Trophoblast cell (in vitro differentiated cells and primary cell): ENCODE results near the gene MTHFD1L.
A peak's percentile ranks its signal among the peaks of the same experiment; 100 is the strongest.

Experiments used
- DNase-seq, 2 donors: peaks; one replicate each; pipeline ENCODE4 v3.0.0-alpha.2; 2016
- H2AFZ ChIP-seq: 2 replicates; pipeline ENCODE4 v1.6.1; 2013; ENCODE audit warnings: low read length, moderate library complexity, mild to moderate bottlenecking; ENCODE audit not compliant: insufficient read depth, poor library complexity
- H2AK5ac ChIP-seq: 2 replicates; pipeline ENCODE4 v1.6.1; 2013; ENCODE audit warnings: mild to moderate bottlenecking, low read length
- H2BK120ac ChIP-seq: 2 replicates; pipeline ENCODE4 v1.6.1; 2013; ENCODE audit warnings: low read length, mild to moderate bottlenecking, moderate library complexity; ENCODE audit not compliant: insufficient read depth, poor library complexity
- H2BK12ac ChIP-seq: 2 replicates; pipeline ENCODE4 v1.6.1; 2013; ENCODE audit warnings: mild to moderate bottlenecking, low read length, moderate library complexity
- H2BK5ac ChIP-seq: 2 replicates; pipeline ENCODE4 v1.6.1; 2013; ENCODE audit warnings: low read length, low read depth, moderate library complexity, mild to moderate bottlenecking; ENCODE audit not compliant: poor library complexity
- H3K14ac ChIP-seq: 2 replicates; pipeline ENCODE4 v1.6.1; 2013; ENCODE audit warnings: mild to moderate bottlenecking, low read length
- H3K18ac ChIP-seq: 2 replicates; pipeline ENCODE4 v1.6.1; 2013; ENCODE audit warnings: mild to moderate bottlenecking, low read length
- H3K23ac ChIP-seq: 2 replicates; pipeline ENCODE4 v1.6.1; 2013; ENCODE audit warnings: low read length
- H3K27ac ChIP-seq: 2 replicates; pipeline ENCODE4 v1.5.1; 2013; ENCODE audit warnings: low read depth, mild to moderate bottlenecking, inconsistent platforms, low read length, moderate library complexity
- H3K27me3 ChIP-seq: 2 replicates; pipeline ENCODE4 v1.6.1; 2013; ENCODE audit warnings: inconsistent platforms, mild to moderate bottlenecking, low read length, moderate library complexity; ENCODE audit not compliant: insufficient read depth
- H3K36me3 ChIP-seq, 2 experiments: 1 replicate in 1 of 2; 2 replicates in 1 of 2; pipeline ENCODE4 v1.6.1; 2013; ENCODE audit warnings: low read length in 2 of 2, mild to moderate bottlenecking in 2 of 2, moderate library complexity in 1 of 2; ENCODE audit not compliant: insufficient read depth in 2 of 2, control insufficient read depth in 1 of 2
- H3K4ac ChIP-seq: 2 replicates; pipeline ENCODE4 v1.6.1; 2013; ENCODE audit warnings: low read depth, mild to moderate bottlenecking, low read length, moderate library complexity
- H3K4me1 ChIP-seq, 2 experiments: 1 replicate in 1 of 2; 2 replicates in 1 of 2; pipeline ENCODE4 v1.6.1; 2013; ENCODE audit warnings: low read length in 2 of 2, mild to moderate bottlenecking in 2 of 2, moderate library complexity in 1 of 2; ENCODE audit not compliant: insufficient read depth in 2 of 2, control insufficient read depth in 1 of 2
- H3K4me2 ChIP-seq: 2 replicates; pipeline ENCODE4 v1.6.1; 2013; ENCODE audit warnings: inconsistent platforms, mild to moderate bottlenecking, low read length, moderate library complexity
- H3K4me3 ChIP-seq: 2 replicates; pipeline ENCODE4 v1.5.1; 2013; ENCODE audit warnings: mild to moderate bottlenecking, low read depth, low read length, inconsistent platforms
- H3K79me1 ChIP-seq: one replicate; pipeline ENCODE4 v1.6.1; 2013; ENCODE audit warnings: low read length
- H3K79me2 ChIP-seq: 2 replicates; pipeline ENCODE4 v1.6.1; 2013; ENCODE audit warnings: low read length, mild to moderate bottlenecking; ENCODE audit not compliant: control insufficient read depth, insufficient read depth, poor library complexity
- H3K9ac ChIP-seq: 2 replicates; pipeline ENCODE4 v1.6.1; 2013; ENCODE audit warnings: mild to moderate bottlenecking, low read length
- H3K9me3 ChIP-seq: 2 replicates; pipeline ENCODE4 v1.6.1; 2013; ENCODE audit warnings: low read depth, mild to moderate bottlenecking, control low read depth, inconsistent platforms, low read length; ENCODE audit not compliant: insufficient read depth
- H4K12ac ChIP-seq: 2 replicates; pipeline ENCODE4 v1.6.1; 2013; ENCODE audit warnings: low read depth, mild to moderate bottlenecking, low read length, moderate library complexity
- H4K8ac ChIP-seq: 2 replicates; pipeline ENCODE4 v1.6.1; 2013; ENCODE audit warnings: low read depth, mild to moderate bottlenecking, low read length, moderate library complexity
- H4K91ac ChIP-seq: one replicate; pipeline ENCODE4 v1.6.1; 2013; ENCODE audit warnings: low read depth, mild to moderate bottlenecking, low read length, moderate library complexity
- WGBS: extraction: QIAGEN DNeasy Blood & Tissue Kit; methylation state at CpG from one replicate; pipeline ENCODE4 v1.1.7; 2013; ENCODE audit warnings: missing lambda C conversion rate; ENCODE audit not compliant: insufficient read length, insufficient coverage; ENCODE audit errors: extremely low coverage; 5-methylcytosine and 5-hydroxymethylcytosine counted together

Gene MTHFD1L

DNA sequence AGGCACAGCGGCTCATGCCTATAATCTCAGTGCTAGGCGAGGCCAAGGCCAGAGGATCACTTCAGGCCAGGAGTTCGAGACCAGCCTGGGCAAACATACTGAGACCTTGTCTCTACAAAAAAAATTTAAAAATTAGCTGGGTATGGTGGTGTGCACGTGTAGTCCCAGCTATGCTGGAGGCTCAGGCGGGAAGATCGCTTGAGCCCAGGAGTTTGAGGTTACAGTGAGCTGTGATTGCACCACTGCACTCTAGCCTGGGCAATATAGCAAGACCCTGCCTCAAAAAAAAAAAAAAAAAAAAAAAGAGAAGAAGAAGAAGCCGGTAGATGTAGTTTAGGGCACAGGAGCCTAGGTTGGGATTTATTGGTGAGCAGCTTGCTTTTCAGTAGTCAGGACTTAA is 20.7 kb downstream of the MTHFD1L start:
- Histone ChIP-seq H3K4ac (no peak overlapping the region), H3K27me3 (no peaks in the 10 kb centered on the region), H3K79me1 (peaks cover 2% of the 10 kb centered on the region), H4K91ac (no peak overlapping the region), H3K27ac (no peak overlapping the region), H3K4me3 (no peak overlapping the region), H2BK120ac (no peak overlapping the region), H3K4me1 (peaks cover 2% of the 10 kb centered on the region in 2 experiments), H3K79me2 (no peaks in the 10 kb centered on the region), H3K9me3 (no peaks in the 10 kb centered on the region), H2BK5ac (no peak overlapping the region), H4K12ac (no peak overlapping the region), H2AK5ac (no peak overlapping the region), H3K18ac (no peak overlapping the region), H3K36me3 (peaks cover 24 to 29% of the 10 kb centered on the region in 2 experiments), H3K9ac (no peak overlapping the region), H2BK12ac (no peak overlapping the region), H3K4me2 (no peak overlapping the region), H3K23ac (no peak overlapping the region), H3K14ac (no peak overlapping the region), H4K8ac (no peak overlapping the region), H2AFZ (no peak overlapping the region)
- WGBS = no CpG with 5 or more reads among the region's 7 CpGs
- no peak for DNase-seq

DNA sequence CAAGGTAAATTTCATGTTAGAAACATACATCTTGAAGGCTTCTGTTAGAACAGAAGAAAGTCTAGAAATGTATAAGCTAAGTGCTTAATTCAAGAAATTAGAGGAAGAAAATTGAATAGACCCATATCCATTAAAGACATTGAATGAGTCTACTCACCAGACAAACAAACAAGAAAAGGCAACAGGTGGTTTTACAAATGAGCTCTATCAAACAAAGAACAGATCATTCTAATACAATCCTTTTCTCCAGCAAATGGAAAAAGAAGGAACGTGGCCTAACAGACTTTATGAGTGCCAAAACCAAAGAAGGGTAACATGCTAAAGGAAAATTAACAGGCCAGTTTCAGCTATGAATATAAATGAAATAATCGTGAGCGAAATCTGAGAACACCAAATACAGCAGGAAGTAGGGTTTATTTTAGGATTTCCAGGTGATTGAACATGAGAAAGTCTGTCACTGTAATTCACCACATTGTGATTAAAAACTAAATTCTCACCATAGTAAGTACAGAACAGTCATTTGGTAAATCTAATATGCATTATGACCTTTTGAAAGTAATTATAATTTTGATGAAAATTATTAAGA is 22.6 kb downstream of the MTHFD1L start:
- H3K36me3 ChIP-seq = peaks cover 24 to 33% of the 10 kb centered on the region in 2 experiments
- no peak overlapping the region for H4K8ac ChIP-seq
- no peak overlapping the region for H3K9ac ChIP-seq
- H3K4me2 ChIP-seq = no peak overlapping the region
- peaks cover 0 to 1% of the 10 kb centered on the region in 2 experiments for H3K4me1 ChIP-seq
- H4K12ac ChIP-seq = no peak overlapping the region
- no peaks in the 10 kb centered on the region for H3K79me1 ChIP-seq
- no peak overlapping the region for H2AK5ac ChIP-seq
- H3K23ac ChIP-seq = no peak overlapping the region
- H3K18ac ChIP-seq = no peak overlapping the region
- no peaks in the 10 kb centered on the region for H3K79me2 ChIP-seq
- no peak overlapping the region for H3K4me3 ChIP-seq
- no peak overlapping the region for H2BK120ac ChIP-seq
- no peak overlapping the region for H3K14ac ChIP-seq
- no peak overlapping the region for H2AFZ ChIP-seq
- H4K91ac ChIP-seq = no peak overlapping the region
- no peak overlapping the region for H2BK5ac ChIP-seq
- no peak overlapping the region for H2BK12ac ChIP-seq
- H3K27ac ChIP-seq = no peak overlapping the region
- no CpG with 5 or more reads among the region's 3 CpGs for WGBS
- H3K27me3 ChIP-seq = no peaks in the 10 kb centered on the region
- DNase-seq = no peak
- no peaks in the 10 kb centered on the region for H3K9me3 ChIP-seq
- H3K4ac ChIP-seq = no peak overlapping the region

DNA sequence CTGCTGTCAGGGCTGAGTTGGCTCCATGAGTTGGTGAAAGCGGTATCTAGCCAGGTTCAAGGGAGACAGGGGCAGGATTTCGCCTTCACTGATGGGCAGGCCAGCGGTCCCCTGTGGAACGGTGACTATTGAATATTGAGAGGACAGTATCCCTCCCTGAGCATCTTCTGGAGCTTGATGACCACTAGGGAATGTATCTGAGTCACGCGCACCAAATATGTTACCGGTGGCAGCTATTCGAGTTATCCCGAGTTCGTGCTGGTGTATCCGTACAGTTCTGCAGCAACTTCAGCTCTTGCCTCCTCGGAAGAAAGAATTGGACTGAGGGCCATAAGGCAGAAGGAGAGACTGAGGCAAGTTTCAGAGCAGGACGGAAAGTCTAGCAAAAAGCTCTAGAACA is 24.8 kb downstream of the MTHFD1L start:
- no CpG with 5 or more reads among the region's 13 CpGs for WGBS
- no peak overlapping the region for H4K8ac ChIP-seq
- H3K36me3 ChIP-seq = peaks cover 16 to 29% of the 10 kb centered on the region in 2 experiments
- peak; percentile 25 to 56 for DNase-seq
- no peak overlapping the region for H3K4me2 ChIP-seq
- H3K4me1 ChIP-seq = peaks cover 4 to 5% of the 10 kb centered on the region in 2 experiments
- H2BK12ac ChIP-seq = no peak overlapping the region
- H3K18ac ChIP-seq = no peak overlapping the region
- no peaks in the 10 kb centered on the region for H3K27me3 ChIP-seq
- no peak overlapping the region for H4K12ac ChIP-seq
- H4K91ac ChIP-seq = no peak overlapping the region
- no peaks in the 10 kb centered on the region for H3K79me1 ChIP-seq
- peak overlapping the region; percentile 17 for H2BK5ac ChIP-seq
- H3K27ac ChIP-seq = no peak overlapping the region
- H3K9ac ChIP-seq = peak overlapping the region; percentile 46
- no peak overlapping the region for H3K4me3 ChIP-seq
- H2AFZ ChIP-seq = no peak overlapping the region
- H2BK120ac ChIP-seq = no peak overlapping the region
- H3K14ac ChIP-seq = no peak overlapping the region
- peak overlapping the region; percentile 74 for H3K23ac ChIP-seq
- no peaks in the 10 kb centered on the region for H3K9me3 ChIP-seq
- H3K4ac ChIP-seq = no peak overlapping the region
- no peak overlapping the region for H2AK5ac ChIP-seq
- no peaks in the 10 kb centered on the region for H3K79me2 ChIP-seq

DNA sequence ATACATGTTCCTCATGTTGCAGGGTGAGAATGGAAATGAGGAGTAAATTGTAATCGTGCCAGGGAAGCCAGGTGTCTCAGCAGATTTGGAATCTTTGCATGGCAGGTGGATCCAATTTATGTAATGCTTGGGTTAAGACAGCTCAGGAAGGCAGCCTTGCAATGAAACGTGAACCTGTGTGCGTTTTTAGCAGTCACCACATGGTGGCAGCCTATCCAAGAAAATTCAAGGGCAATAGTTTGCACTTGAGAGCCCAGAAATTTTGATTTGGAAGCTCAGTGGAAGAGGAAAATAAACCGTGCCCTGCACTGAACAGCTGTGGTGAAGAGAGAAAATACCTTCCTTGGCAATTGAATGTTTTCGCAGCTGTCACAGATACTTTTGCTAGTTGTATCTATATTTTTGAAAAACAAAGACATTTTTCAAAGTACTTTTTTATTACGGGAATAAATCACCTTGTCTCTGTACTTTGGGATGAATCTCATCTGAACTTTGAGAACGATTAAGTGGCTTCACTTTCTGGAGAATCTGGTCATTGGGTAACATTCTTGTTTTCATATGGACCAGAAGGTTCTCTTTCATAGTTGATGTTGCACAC is 26.5 kb downstream of the MTHFD1L start:
- Histone ChIP-seq H2BK12ac (no peak overlapping the region), H3K9ac (no peak overlapping the region), H3K9me3 (no peaks in the 10 kb centered on the region), H4K91ac (no peak overlapping the region), H2BK5ac (no peak overlapping the region), H4K8ac (no peak overlapping the region), H3K23ac (no peak overlapping the region), H2BK120ac (no peak overlapping the region), H3K4me2 (no peak overlapping the region), H3K4me3 (no peak overlapping the region), H3K79me1 (no peaks in the 10 kb centered on the region), H2AFZ (no peak overlapping the region), H3K4me1 (peaks cover 4 to 5% of the 10 kb centered on the region in 2 experiments), H3K18ac (no peak overlapping the region), H3K27ac (no peak overlapping the region), H3K79me2 (no peaks in the 10 kb centered on the region), H3K36me3 (peaks cover 9 to 26% of the 10 kb centered on the region in 2 experiments), H3K27me3 (no peaks in the 10 kb centered on the region), H2AK5ac (no peak overlapping the region), H4K12ac (no peak overlapping the region), H3K4ac (no peak overlapping the region), H3K14ac (no peak overlapping the region)
- no CpG with 5 or more reads among the region's 7 CpGs for WGBS
- DNase-seq = peak; percentile 72 to 91
